ENCODE results near the gene CCDC57.
"Not testable (repeated sequence)": the region's sequence is repeated elsewhere in the genome, so short reads cannot be mapped to it uniquely, and the experiment has no call there.

Gene CCDC57

DNA sequence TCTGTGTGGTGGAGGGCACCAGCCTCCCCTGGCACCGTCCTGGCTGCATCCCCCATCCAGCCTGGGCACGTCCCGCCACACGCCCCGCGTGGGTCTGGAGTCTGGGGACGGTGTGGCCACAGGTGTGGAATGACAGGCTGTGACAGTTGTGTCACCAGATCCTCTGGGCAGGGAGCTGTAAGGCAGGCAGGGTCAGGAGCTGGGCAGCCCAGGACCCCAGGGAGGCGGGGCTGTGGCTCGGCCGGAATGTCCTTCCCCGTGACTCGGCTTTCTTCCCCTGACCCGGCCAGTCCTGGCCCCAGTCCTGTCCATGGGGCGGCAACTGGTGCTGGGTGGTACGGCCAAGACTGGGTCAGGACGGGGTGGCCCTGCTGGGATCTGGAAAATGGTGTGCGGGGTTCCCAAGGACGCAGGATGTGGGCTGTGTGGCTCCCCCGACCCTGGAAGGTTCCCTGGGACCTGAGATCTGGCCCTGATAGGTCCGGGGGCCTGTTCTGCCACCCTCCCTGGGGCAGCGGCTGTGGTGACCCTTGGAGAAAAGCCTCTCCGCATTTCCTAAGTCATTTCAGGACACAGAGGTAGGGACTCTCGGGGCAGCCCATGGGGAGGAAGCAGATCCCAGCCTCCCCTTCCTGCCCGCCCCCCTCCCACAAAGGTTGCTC is 12.9 kb upstream of the CCDC57 start:
- no peak for DNase-seq (ENCODE audit: low read depth, low spot score)

DNA sequence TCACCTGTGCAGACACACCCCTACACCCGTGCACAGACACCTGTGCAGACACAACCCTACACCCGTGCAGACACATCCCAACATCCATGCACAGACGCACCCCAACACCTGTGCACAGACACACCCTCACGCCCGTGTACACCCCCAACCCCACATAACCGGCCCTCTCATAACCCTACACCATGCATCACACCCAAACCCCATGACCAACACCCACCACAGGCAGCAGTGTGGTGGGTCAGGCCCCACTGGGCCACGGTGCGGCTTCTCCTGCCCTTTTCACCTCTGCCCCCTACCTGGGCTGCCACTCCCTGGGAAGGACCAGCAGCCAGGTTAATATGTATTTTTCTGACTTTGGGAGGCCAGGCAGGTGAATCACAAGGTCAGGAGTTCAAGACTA is 12.0 kb upstream of the CCDC57 start:
- no peak for DNase-seq (ENCODE audit: low read depth, low spot score)

DNA sequence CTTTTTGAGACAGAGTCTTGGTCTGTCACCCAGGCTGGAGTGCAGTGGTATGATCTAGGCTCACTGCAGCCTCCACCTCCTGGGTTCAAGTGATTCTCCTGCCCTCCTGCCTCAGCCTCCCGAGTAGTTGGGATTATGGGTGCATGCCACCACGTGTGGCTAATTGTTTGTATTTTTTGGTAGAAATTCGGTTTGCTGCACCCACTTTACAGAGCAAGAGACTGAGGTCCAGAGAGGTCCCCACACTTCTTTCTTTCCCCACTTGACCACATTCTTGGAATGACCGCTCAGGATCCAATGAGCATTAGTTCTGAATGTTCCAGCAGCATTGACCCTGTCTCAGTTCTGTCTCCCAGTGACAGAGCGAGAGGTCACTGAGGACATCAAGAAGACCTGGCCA is 10.9 kb upstream of the CCDC57 start:
- DNase-seq (ENCODE audit: low read depth, low spot score) = no peak

DNA sequence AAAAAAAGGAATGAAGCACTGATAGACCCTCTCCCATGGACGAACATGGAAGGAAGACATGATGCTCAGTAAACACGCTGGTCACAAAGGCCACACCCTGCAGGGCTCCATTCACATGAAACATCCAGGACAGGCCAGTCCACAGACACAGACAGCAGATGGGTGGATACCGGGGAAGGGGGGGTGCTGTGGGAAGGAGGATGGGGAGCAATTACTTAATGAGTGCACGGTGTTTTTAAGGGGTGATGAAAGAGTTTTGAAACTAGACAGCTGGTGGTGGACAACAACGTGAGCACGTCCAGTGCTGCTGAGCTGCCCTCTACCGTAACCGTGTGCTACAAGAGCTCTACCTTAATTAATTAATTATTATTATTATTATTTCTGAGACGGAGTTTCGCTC is 10.2 kb upstream of the CCDC57 start:
- no peak for DNase-seq (ENCODE audit: low read depth, low spot score)

DNA sequence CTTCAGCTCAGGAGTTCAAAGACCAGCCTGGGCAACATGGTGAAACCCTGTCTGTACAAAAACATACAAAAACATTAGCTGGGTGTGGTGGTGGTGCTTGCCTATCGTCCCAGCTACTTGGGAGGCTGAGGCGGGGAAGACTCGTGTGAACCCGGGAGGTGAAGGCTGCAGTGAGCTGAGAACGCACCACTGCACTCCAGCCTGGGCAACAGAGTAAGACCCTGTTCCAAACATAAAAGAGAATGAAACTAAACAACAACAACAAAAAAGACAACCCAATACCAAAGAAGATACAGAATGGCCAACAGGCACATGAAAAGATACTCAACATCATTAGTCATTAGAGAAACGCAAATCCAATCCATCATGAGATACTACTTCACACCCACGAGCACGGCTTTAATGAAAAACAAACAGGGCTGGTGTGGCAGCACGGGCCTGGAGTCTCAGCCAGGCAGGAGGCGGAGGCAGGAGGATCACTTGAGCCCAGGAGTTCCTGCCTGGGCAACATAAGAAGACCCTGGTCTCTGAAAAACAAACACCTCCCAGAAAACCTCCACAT is 8.8 kb upstream of the CCDC57 start:
- no peak for DNase-seq (ENCODE audit: low read depth, low spot score)

DNA sequence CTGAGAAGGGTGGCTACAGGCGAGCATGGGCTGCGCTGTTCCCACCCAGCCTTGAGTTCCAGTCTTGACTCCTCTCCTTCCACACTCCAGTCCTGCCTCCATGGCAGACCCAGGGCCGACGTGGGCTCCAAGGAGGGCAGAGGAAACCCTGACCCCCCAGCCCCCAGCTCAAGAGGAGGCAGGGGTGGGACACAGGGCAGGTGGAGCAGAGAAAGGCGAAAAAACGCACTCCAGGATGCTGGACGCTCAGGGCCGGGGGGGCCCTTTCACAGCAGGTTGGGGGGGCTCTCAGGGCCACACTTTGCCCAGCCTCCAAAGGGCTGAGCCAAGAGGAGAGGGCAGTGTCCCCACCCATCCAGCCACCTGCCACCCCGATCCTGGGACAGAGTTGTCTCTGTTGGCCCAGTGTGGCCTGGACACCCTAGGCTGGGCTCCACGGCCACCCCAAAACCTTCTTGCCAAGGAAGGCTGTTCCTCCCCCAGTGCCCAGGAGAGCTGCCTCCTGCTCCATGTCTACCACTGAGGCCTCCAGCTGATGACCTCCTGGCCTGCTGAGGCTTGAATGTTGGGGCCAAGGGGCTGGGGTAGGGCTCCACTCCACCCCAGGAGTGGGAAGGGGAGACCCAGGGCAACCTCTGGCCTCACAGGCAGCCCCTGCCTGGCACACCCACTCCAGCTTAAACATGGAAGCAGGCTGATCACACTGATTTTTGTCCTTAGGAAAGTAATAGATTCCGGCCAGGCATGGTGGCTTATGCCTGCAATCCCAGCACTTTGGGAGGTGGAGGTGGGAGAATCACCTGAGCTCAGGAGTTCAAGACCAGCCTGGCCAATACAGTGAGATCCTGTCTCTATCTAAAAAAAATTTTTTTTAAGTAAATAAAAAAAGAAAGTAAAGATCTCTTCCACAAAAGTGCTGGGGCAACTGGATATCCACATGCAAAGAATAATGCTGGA is 7.4 kb upstream of the CCDC57 start:
- DNase-seq (ENCODE audit: low read depth, low spot score) = no peak

DNA sequence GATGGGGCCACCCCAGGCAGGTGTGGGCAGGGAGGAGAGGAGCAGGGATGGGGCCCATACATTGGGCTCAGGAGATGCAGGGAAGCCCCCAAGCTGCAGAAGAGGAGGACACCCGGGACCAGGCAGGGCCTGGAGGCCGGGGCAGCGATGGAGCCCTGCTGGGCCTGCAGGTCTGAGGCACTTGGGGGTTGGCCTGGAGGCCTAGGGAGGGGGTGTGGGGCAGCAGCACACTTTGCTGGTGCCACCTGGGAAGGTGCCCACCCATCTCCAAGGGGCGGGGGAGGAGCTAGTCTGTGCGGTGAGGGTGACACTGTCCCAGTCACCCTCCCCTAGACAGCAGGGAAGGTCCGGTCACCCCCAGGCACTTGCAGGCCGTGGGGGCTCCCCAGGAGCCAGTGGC is 6.4 kb upstream of the CCDC57 start:
- DNase-seq (ENCODE audit: low read depth, low spot score) = no peak

DNA sequence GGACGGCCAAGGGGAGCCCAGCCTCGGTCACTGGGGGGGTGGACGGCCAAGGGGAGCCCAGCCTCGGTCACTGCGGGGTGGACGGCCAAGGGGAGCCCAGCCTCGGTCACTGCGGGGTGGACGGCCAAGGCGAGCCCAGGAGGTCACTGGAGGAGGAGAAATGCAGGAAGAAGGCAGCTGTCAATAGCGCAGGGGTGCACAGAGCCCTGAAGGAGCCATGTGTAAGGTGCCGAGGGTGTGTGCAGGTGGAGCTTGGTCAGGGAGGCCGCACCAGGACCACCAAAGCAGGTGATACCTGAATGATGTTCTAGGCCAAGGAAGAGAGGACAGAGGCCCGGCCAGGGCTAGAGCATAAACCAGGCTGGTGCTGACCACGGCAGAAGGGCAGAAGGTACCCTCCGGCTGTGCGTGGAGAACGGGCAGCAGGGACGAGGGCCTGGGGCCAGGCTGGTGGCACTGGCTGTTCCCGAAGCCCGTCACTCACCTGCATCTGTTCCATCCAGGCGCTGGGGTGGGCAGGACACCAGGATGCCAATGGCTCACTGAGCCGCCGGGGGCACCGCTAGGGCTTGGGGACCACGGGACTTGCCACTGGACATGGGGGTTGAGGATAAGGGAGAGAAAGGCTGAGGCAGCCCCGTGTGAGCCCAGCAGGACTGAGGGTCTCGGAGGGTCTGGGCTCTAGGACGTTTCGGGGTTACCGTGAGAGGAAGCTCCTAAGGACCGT is 5.9 kb upstream of the CCDC57 start:
- no peak for DNase-seq (ENCODE audit: low read depth, low spot score)

DNA sequence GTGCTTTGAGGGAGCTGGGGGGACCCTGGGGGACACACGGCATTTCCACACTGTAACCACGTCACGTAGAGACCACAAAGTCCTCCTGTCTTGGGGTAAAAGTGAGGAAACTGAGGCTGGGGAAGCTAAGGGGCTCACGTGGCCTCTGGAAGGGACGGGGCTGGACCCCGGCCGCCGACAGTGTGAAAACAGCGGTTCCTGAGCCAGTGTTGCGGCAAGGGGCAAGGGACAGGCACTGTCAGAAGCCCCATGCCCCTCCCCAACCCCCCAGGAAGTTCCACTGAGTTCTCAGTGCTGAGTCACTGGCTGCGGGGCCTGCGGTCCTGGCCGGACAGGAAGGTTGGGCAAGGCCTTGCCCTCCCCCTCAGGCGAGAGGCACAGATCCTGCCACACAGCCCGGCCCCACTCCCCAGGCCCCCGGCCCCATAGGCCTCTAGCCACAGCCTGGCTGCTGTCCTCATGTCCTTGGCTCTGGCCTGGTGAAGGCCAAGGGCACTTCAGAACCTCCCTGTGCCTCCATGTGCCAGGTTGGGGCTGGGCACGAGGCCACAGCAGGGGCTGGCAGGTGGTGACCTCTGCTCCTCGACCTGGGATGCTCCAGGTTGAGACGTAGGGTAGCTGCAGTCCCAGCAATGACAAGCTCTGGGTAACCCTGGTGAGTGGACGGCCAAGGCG is 5.0 kb upstream of the CCDC57 start:
- DNase-seq (ENCODE audit: low read depth, low spot score) = peak; percentile 64

DNA sequence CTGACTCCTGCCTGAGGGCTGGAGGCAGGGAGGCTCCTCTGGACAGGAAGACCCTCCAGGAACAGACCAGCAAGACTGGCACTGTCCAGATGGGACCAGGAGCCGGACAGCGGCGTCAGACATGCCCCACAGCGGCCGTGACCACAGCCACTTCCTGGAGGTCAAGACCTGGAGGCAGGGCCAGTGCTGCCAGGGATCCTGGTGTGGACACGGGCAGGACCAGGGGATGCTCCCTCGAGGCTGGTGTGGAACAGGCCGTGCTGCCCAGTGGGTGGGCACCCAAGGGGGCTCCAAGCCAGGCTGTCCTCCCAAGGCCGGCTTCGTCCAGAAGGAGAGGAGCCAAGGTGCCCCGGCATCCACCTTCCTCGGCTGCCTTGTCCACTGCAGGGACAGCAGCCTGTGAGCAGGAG is 4.5 kb upstream of the CCDC57 start:
- DNase-seq (ENCODE audit: low read depth, low spot score) = no peak

DNA sequence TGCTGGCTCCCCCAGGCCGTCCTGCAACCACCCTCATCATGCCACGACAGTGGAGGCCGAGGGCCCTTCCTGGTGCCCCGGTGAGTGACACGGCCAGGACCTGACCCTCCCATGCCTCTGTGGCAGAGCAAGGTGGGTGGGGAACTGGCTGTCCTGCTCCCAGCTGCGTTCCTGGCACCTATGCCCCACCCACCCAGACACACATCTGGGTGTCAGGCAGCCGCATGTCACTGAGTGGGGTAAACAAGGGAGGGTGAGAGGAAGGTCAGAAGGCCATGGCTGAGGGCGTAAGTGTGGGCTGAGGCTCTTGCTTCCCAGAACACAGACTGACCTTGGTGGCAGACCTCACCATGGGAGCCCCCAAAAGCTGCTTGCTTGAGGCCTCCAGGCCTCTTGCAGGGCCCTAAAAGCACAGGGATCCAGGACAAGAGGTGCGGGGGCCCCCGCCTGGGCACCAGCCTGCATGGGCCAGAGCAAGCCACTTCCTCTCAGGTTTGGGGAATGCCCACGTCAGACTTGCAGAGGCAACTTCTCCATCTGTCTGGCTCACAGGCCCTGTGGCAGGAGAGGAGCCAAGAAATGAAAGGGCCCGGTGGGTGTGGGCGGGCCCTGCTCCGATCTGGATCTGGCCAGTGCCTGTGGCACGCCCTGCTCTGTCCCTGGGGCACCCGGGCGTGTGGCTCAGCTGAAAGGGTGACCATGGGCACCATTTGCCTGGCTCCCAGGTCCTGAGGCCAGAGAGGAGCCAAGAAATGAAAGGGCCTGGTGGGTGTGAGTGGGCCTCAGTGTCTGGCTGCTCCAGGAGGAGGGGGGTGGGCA is 3.9 kb upstream of the CCDC57 start:
- DNase-seq (ENCODE audit: low read depth, low spot score) = no peak

DNA sequence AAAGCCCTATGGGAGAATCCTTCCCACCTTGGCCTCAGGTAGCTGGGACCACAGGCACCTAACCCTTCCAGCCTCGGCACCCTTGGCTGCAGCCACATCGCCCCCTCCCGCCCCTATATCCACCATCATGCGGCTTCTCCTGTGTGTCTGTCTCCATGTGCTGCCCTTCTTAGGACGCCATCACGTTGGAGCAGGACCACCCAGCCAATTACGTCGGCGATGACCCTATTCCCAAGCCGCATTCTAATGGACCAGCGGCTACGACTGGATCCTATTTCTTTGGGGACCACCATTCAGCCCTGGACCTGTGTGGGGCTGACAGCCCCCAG is 3.3 kb upstream of the CCDC57 start:
- DNase-seq (ENCODE audit: low read depth, low spot score) = no peak

DNA sequence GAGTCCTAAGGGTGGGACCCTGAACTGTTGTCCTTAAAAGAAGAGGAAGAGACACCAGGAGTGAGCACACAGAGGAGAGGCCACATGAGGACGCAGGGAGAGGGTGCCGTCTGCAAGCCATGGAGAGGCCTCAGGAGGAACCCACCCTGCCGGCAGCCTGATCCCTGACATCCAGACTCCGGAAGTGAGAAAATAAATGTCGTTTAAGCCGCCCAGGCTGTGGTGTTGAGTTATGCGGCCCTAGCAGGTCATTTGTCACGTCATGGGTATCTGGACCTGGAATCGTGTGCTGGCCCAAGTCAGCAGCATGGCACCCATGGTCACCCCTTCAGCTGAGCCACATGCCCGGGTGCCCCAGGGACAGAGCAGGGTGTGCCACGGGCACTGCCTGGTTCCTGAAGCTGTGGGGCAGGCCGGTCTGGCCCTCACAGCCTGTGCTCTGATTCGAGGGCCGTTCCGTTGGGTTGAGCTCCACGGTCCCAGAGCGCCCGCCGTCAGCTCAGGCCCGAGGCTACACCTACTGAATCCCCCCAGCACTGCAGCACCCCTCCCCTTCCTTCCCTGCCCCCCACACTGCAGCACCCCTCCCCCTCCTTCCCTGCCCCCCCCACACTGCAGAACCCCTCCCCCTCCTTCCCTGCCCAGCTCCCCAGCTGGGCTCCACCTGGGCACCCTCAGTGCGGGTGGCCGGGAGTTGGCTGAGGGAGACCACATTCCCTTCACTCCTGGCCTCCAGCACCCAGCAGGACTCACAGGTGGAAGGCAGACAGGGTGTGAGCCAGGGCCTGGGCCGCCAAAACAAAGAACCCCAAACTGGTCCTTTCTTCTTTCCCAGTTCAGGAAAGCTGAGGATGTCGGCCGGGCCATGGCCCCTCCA is 2.7 kb upstream of the CCDC57 start:
- DNase-seq (ENCODE audit: low read depth, low spot score) = no peak

DNA sequence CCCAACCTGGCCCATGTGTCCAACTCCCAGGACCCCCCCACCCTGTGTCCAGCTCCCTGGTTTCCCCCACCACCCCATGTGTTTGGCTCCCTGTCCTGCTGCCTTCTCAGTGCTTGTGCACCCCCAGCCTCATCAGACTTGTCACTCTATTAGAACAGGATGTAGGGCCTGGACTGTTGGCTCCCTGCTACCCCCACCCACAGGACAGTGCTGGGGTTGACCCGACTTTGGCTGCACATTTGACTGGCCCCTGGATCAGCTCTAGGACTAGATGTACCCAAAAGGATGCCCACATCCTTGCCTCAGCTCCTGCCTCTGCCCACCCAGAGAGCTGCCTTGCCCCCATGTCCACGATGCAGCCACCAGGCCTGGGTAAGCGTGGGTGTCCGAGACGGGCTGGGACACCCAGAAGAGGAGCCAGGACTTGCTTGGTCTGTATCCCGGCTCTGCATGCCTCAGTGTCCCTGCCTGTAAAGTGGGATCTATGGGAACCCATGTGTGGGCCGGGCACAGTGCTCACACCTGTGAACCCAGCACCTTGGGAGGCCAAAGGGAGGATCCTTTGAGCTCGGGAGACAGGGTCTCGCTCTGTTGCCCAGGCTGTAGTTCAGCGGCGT is 1.5 kb upstream of the CCDC57 start:
- DNase-seq (ENCODE audit: low read depth, low spot score) = no peak

DNA sequence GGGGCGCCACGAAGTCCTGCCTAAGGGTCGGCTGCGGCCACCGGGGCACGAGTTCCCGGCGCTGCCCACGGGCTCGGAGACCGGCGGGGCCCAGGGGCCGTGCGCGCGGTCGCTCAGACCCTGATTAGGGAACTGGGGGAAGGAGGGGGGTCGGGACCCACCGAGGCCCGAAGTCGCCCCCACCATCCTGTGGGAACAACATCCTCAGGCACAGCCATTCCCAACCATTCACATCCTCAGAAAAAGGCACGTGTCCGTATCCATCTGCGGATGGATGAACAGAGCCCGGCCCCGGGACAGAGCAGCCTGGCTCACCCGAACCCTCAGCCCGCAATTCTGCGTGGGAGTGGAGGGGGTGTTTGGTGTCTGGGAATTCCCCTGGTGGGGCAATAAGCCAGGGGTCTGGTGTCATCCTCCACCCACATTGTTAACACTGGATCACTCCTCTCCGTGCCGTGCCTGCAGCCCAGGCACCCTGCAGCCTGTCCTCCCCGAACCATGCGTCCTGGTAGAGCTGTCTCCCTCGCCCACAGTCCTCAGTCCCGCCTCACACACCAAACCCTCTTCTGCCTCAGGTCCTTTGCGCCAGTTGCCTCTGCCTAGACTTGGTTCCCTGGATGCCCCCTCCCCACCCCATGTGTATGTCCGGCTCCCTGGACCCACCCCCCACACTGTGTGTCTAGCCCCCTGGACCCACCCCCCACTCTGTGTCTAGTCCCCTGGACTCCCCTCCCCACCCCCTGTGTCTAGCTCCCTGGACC is 789 bp upstream of the CCDC57 start:
- DNase-seq (ENCODE audit: low read depth, low spot score) = peak; percentile 51

DNA sequence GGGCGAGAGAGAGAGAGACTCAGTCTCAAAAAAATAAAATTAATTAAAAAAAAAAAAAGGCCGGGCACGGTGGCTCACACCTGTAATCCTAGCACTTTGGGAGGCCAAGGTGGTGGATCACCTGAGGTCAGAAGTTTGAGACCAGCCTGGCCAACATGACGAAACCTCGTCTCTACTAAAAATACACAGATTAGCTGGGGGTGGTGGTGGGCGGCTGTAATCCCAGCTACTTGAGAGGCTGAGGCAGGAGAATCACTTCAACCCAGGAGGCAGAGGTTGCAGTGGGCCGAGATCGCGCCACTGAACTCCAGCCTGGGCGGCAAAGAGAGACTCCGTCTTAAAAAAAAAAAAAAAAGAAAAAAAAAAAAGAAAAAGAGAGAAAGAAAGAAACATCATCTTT is 2.0 kb downstream of the CCDC57 start:
- DNase-seq (ENCODE audit: low read depth, low spot score) = not testable (repeated sequence)

DNA sequence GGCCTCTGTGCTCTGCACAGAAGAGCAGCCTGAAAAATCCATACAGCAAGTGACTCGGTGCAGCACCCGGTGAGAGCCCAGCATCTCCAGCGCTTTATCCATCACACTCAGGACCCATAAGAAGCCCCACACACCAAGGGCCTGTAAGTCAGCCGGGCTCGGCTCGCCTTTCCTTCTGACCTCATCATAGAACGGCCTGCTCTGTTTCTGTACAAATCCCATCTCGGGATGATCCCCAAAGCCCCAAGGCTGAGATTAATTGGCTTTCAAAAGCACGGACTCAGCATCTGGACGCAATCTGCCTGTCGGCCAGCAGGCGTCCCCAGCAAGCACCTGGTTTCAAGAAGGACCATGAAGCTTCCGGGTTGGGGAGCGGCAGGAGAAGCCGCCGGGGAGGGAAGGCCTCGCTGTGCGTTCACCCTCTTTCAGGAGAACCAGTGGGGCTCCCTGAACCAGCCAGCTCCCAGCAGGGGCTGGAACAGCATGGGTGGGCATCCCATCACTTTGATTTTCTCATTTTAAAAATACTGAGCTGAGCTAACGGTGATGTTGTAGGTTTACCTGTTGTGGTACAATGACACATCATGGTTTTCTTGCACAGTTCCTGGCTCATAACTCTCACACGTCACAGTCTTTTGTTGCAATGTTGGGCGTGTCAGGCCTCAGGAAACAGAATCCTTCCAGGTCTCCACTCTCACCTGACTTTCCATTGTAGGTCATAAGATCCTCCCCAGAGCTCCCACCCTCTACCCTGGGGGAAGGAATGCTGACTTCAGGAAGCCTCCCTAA is 6.7 kb downstream of the CCDC57 start:
- peak; percentile 92 for DNase-seq (ENCODE audit: low read depth, low spot score)
